Activated naive CD4-positive, alpha-beta T cell treated with anti-CD3 and anti-CD28 coated beads, Interleukin-2, amount 50 U/mL, for 72 hours (primary cell): ENCODE data around the gene CCDC184. TPM values are rescaled to one million over a fixed set of nuclear protein-coding genes. Genes with fewer than 3 reads are reported as not detected.
"Not testable (repeated sequence)": the region's sequence is repeated elsewhere in the genome, so short reads cannot be mapped to it uniquely, and the experiment has no call there.

Experiments used
- ATAC-seq, 2 donors: fragments of 150-1000 bp; cut with Tn5 transposase; 2 replicates each; pipeline ENCODE4 v1.10.0; 2021; ENCODE audit warnings: mild to moderate bottlenecking in 2 of 2, moderate library complexity in 2 of 2
- DNase-seq, 2 donors: peaks; one replicate each; pipeline ENCODE4 v3.0.0; 2021 to 2022; ENCODE audit warnings: low spot score in 2 of 2
- H3K27ac Mint-ChIP-seq, 2 donors: one replicate each; pipeline ENCODE4 v1.8.0; 2022; ENCODE audit warnings: mild to moderate bottlenecking in 2 of 2, mixed read lengths in 2 of 2
- H3K36me3 Mint-ChIP-seq, 2 donors: one replicate each; pipeline ENCODE4 v1.8.0; 2022; ENCODE audit warnings: mixed read lengths in 2 of 2
- H3K9me3 Mint-ChIP-seq, 2 donors: one replicate each; pipeline ENCODE4 v1.8.0; 2022; ENCODE audit warnings: mixed read lengths in 2 of 2
- total RNA-seq, 2 donors: library from RNA; stranded (reverse); gene quantifications; one replicate each; pipeline ENCODE4 v1.2.3, GENCODE V29; 2022

CCDC184 gene
- under 1 TPM; 0.25 to 0.64 TPM for total RNA-seq

DNA sequence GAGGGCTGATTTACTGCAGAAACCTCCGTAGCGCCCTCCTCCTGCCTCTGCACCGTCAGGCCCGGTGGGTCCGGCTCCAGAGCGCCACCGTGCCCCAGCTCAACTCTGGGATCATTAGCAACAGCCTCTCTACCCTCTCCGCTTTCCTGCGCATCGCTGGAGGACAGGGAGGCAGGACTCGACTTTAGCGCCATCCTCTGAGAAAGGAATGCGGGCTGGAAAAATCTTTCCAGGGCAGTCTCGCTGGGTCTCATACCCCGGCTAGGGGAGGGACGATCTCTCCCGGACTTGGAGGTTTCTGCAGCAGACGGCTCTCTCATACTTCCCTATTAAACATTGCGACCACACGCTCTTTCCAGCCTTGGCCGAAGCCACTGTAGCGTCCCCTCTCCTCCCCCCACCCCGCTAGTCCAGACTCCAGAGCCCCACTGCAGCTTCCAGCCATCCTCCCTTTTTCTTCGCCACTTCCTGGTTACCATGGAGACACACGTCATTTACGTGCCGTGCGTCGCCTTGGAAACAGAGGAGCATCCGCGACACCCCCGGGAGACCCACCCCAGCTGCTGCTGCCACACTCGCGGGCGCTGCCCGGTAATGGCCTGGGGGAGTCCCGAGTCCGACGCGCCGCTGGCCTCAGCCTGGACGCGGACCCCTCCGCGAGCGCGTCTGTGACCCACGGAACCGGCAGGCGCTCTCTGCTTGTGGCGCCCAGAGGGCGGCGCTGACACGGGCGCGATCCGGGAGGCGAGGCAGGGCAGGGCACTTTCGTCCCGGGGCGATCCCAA lies at the start of gene CCDC184:
Gene CCDC184, plus strand, starts transcription at position 554 of the 785 bp plus-strand sequence. CDS start 479 bp downstream, outside the sequence.
- no peaks in the 10 kb centered on the region for H3K9me3 Mint-ChIP-seq
- H3K27ac Mint-ChIP-seq, result peak within 1 kb of the TSS; percentile 7 to 75
- DNase-seq (peak; percentile 63 to 76), ATAC-seq (peak; percentile 76 to 88)
- H3K36me3 Mint-ChIP-seq, result no peaks in the 10 kb centered on the region

DNA sequence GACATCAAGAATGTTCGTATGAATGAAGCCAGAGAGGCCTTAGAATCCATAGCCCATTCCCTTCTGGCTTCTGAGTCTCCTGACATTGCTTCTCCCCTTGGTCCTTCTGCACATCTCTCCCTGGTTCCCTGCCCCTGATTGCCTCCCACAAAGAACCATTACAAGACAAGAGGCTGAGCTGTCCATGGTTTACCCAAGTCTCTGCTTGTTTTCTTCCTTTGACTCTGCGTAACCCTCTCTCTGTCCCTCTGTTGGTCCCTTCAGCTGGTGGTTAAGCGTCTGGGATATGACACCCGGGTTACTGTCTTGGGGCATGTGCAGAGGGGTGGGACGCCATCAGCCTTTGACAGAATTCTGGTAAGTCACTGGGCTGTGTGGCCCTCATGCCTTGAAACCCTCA lies 48.4 kb upstream of the CCDC184 start:
- Mint-ChIP-seq H3K9me3 (no peaks in the 10 kb centered on the region), H3K36me3 (peaks cover 6 to 10% of the 10 kb centered on the region in 2 donors), H3K27ac (peak overlapping the region in 1 of 2 donors; percentile 36)
- DNase-seq, result no peak
- ATAC-seq, result no peak

DNA sequence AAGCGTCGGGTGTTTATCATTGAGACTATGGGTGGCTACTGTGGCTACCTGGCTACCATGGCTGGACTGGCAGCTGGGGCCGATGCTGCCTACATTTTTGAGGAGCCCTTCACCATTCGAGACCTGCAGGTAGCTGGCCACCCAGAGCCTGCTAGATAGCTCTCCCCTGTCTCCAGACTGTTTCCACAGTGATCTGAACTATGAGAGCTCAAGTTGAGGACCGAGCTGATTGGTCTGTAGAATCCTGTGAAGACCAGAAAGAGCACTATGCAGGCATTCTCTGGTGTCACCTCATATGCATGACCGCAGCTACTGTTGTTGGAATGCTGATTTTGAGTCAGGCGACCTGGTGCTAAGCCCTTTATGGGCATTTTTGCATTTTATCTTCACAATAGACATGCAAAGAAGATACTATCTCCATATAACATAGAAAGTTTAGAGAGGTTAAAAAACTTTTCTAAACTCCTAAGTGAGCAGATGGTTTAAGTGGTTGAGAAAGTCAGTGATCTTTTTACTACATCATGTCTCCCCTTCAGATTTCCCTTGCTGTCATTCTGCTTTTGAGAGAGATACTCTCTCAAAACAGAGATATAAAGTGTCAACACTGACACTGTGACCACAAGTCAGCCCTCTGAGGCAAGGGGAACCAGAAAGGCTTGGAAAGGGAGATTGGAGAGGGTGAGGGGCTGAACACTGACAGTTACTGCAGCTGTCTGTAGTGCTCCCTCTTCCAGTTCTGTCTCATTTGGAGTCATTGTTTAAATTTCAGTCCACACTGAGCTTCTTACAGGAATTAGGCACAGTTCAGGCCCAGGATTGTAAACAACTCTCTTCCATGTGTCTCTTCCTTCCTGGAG lies 40.4 kb upstream of the CCDC184 start:
- Mint-ChIP-seq H3K36me3 (peaks cover 0 to 6% of the 10 kb centered on the region in 2 donors), H3K9me3 (no peaks in the 10 kb centered on the region)
- ATAC-seq, result no peak

DNA sequence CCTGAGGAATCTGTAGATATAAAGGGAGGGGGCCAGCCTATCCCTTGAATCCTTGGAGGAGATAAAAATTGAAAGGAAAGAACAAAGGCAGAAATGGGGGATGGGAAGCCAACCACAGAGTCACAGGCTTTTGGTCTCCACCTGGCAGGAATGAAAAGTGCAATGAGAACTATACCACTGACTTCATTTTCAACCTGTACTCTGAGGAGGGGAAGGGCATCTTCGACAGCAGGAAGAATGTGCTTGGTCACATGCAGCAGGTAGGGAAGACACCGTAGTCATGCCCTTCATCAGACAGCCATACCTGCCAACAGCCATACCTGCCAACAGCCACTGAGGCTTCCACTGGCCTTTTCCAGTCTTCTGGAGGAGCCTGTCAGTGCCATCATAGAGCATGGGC lies 39.5 kb upstream of the CCDC184 start:
- no peaks in the 10 kb centered on the region for H3K9me3 Mint-ChIP-seq
- ATAC-seq (no peak), DNase-seq (no peak)
- H3K36me3 Mint-ChIP-seq, result peaks cover 0 to 6% of the 10 kb centered on the region in 2 donors
- H3K27ac Mint-ChIP-seq, result peak overlapping the region; percentile 3 to 69

More for the DNA sequence above, 40.4 kb upstream of the CCDC184 start:
- peak overlapping the region; percentile 3 to 55 for H3K27ac Mint-ChIP-seq
- DNase-seq, result no peak

DNA sequence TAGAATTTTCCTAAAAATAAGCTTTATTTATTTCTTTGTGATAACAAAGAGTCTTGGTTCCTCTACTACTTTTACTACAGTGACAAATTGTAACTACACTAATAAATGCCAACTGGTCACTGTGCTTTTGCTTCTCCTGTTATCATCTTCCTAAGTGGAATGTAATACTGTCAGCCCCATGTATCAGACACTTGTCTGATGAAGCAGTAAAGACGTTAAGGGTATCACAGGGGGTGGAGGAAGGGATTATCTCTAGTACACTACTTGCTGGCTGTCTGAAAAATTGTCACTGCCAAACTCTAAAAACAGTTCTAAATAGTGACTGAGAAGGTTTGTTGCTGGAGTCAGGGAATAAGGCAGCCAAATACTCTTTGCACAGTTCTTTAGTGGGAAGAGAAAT lies 37.5 kb upstream of the CCDC184 start:
- Mint-ChIP-seq H3K36me3 (peaks cover 0 to 6% of the 10 kb centered on the region in 2 donors), H3K9me3 (no peaks in the 10 kb centered on the region), H3K27ac (no peak overlapping the region)
- DNase-seq (no peak), ATAC-seq (no peak)

DNA sequence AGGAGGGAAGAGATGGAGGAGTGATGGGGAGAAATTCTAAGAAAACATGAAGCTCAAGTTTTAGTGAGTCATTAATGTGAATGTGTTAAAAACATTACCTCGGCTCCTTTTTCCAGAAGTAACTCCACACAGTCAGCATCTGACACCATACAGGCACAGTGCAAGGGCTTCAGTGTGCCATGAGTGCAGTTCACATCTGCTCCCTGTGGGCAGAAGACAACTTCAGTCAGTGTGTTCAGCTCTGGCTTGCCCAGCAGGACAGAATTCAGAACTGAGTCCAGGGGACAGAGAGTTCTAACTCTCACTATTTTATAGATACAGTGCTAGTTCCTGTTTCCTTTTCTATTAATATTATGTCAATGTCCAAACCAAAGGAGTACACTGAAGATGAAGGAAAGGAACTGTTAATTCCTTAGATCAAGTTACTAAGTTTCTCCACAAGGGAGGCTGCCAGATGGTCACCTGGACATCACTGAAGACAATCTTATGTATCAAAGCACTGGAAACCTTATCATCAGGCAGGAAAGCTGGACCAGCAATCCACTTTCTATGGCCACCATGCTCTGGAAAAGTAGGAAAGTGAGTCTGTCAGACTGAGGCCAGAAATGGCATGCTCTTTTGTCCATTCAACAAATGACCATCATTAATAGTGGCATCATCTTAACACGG lies 32.2 kb upstream of the CCDC184 start:
- peak in 1 of 2 donors; percentile 38 for ATAC-seq
- H3K27ac Mint-ChIP-seq, result peak overlapping the region; percentile 33 to 34
- no peaks in the 10 kb centered on the region for H3K9me3 Mint-ChIP-seq
- no peaks in the 10 kb centered on the region for H3K36me3 Mint-ChIP-seq
- no peak for DNase-seq

DNA sequence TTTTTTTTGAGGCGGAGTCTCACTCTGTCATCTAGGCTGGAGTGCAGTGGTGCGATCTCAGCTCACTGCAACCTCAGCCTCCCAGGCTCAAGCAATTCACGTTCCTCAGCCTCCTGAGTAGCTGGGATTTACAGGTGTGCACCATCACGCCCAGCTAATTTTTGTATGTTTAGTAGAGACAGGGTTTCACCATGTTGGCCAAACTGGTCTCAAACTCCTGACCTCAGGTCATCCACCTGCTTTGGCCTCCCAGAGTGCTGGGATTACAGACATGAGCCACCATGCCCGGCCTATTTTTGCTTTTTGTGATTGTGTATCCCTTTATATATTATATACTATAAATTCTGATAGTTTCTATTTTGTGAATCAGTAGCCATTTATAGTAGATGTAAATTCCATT lies 27.7 kb upstream of the CCDC184 start:
- peak overlapping the region in 1 of 2 donors; percentile 88 for H3K27ac Mint-ChIP-seq
- not testable (repeated sequence) for ATAC-seq, H3K36me3 Mint-ChIP-seq, DNase-seq, H3K9me3 Mint-ChIP-seq

DNA sequence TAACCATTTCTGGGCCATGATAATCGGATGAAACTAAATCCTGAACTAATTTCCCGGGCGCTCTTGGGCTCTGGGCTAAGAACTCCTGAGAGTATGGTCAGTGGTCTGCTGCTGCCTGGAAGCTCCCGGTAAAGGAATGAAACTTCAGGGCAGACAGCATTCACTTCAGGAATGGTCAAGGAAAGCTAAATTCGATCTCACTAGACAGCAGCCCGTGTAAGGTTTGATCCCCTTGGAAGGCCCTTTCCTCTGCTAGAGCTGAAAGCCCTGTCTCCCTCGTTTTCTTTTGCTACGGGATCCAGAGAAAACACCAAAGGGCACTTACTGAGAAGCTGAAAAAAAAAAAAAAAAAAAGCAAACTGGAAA lies 26.8 kb upstream of the CCDC184 start:
- H3K9me3 Mint-ChIP-seq, result peaks cover 0 to 4% of the 10 kb centered on the region in 2 donors
- peaks cover 0 to 6% of the 10 kb centered on the region in 2 donors for H3K36me3 Mint-ChIP-seq
- no peak for DNase-seq
- H3K27ac Mint-ChIP-seq, result peak overlapping the region; percentile 88 to 95
- ATAC-seq, result no peak

DNA sequence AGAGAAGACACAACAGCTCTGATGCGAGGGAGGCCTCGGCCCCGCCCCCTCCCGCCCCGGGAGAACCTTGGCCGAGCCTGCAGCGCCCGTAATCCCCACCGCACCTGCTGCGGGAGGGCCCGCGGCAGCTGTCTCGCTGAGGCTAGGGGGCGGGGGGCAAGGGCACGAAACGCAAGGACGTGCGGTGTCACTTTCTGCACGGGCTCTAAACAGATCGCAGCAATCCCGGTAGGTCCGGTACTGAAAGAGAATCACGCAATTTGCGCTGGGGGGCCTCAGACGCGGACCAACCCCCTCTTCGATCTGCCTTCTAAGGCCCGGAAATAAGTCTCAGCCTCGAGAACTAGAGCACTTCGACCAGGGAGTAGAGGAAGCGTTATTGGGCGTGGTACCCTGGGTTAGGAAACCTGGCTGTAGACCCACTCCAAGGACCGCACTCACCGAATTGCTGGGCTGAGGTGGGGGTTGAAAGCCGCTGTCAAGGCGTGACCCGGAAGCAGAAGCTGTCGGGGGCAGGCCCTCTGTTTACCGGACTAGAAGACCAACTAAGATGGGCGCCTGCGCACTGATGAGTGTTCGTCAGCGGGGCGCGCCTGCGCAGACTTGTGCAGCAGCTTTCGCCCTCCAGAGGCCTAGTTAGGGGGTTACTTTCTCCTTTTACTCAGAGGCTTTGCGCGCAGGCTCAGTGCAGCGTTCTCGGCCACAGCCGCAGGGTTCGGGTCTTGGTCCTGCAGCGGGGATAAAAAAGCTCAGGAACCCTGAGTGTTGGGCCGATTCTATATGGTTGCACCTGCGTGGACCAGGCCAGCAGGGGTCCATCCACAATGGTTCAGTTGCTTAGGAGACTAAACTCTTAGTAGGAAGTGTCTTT lies 26.2 kb upstream of the CCDC184 start, which contains the start of gene ASB8:
Gene ASB8, minus strand, starts transcription at position 498 of the 871 bp plus-strand sequence. CDS start 4,019 bp downstream, outside the sequence.
- Mint-ChIP-seq H3K36me3 (peaks cover 0 to 6% of the 10 kb centered on the region in 2 donors), H3K9me3 (peaks cover 0 to 4% of the 10 kb centered on the region in 2 donors), H3K27ac (peak within 1 kb of the TSS; percentile 88 to 95)
- DNase-seq, result peak; percentile 97 to 99
- ATAC-seq, result peak; percentile 95 to 96

DNA sequence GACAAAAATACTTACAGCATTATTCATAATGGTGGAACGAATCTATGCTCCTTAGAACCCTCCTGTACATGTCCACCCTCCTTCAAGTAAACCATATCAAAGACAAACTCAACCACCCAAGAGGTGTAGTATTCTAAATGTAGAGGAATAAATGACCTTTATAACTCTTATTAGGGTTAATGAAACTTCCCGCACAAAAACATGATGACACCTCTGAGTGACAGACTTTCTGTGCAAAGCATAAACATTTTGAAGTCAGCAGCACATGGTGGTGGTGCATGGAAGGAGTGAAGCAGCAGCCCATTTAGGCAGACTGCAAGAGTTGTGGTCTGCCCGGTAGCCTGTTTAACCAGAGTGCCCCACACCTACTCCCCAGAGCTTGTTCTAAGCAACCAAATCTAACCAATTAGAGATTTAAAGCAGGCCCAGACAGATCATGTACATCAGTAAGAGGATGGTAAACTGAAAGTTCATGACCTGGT lies 25.5 kb upstream of the CCDC184 start:
- Mint-ChIP-seq H3K9me3 (peaks cover 0 to 4% of the 10 kb centered on the region in 2 donors), H3K36me3 (peaks cover 0 to 6% of the 10 kb centered on the region in 2 donors), H3K27ac (peak overlapping the region; percentile 85 to 88)
- DNase-seq (no peak), ATAC-seq (peak in 1 of 2 donors; percentile 14)

DNA sequence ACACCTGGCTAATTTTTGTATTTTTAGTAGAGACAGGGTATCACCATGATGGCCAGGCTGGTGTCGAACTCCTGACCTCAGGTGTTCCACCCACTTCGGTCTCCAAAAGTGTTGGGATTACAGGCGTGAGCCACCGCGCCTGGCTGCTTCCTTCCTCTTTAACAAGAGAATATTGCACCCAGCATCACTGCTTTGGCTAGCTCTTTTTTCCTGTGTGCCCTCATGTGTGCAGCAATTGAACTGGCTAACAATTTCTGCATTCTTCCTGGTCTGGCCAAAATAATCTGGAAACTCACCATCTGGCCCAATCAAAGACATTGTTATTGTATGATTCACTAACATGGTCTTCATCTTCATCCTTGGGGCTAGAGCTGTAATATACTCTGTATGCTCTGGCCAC lies 23.4 kb upstream of the CCDC184 start:
- Mint-ChIP-seq H3K9me3 (peaks cover 0 to 4% of the 10 kb centered on the region in 2 donors), H3K36me3 (peaks cover 0 to 6% of the 10 kb centered on the region in 2 donors), H3K27ac (peak overlapping the region in 1 of 2 donors; percentile 24)
- ATAC-seq (no peak), DNase-seq (no peak)

DNA sequence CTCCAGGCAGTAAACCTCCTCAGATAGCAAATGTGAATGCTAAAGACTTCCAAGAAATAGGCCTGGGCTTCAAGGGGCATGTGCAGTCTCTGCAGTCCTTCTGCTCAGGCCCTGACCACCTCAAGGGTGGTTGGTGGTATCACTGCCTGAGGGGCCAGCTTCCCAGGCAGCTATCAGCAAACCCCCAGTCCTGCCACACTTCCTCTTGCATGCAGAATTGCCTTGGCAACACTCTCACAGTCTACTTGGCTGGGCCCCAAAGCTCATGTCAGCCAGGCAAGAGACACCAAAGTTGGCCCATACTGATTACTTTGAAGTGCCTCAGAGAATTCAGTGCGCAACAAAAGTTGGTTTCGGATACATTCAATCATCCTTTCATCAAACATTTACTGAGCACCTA lies 22.6 kb upstream of the CCDC184 start:
- DNase-seq, result no peak
- Mint-ChIP-seq H3K9me3 (peaks cover 0 to 4% of the 10 kb centered on the region in 2 donors), H3K36me3 (peaks cover 0 to 6% of the 10 kb centered on the region in 2 donors), H3K27ac (no peak overlapping the region)
- no peak for ATAC-seq

DNA sequence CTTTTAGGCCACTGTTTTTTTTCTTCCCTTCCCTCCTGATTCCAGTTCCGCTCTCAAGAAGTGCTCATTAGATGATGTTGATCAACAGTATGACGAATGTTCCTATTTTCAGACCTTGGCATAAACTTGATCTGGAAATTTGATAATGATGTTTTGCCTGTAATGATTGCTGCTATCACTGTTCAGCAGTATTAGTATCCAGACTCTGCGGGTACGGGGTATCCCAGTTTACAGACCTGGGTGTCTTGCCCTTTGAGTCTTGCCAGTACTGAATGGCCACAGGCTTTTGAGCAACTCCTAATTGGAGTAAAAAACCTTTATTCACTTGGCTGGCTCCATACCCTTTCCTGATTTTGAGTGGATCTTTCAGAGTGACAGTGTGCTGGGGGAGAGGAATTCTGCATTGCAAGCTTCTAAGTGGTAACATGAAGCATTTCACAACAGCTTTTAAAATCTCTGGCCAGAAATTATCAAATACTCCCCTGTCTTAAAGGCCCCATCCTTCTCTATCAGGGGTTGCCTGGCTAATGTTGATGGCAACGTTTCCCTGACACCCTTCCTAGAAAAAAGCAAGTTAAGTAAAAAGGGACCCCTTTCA lies 20.2 kb upstream of the CCDC184 start:
- peaks cover 0 to under 1% of the 10 kb centered on the region in 2 donors for H3K9me3 Mint-ChIP-seq
- no peak for ATAC-seq
- H3K36me3 Mint-ChIP-seq, result no peaks in the 10 kb centered on the region
- no peak for DNase-seq
- H3K27ac Mint-ChIP-seq, result no peak overlapping the region

DNA sequence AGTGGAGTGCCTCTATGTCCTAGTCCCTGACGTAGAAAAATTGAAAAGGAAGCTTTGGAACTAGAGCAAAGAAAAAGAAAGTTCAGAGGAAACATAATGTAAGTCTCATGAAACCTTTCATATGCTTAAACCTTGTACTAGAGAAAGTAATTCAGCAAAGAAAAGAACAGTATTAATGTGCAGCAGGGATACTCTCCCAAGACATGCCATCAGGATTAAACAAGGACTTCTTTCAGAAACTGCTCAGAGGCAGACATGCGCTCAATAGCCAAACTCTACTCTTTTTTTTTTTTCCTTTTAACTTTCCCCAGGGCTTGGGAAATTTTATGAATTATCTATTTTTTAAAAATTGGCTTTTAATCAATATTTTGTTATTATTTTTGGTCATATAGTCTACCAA lies 19.0 kb upstream of the CCDC184 start:
- DNase-seq (no peak), ATAC-seq (no peak)
- H3K9me3 Mint-ChIP-seq, result no peaks in the 10 kb centered on the region
- no peak overlapping the region for H3K27ac Mint-ChIP-seq
- no peaks in the 10 kb centered on the region for H3K36me3 Mint-ChIP-seq
